Measurements from ENCODE around the gene GLIPR1L2.
"Not testable (repeated sequence)": the region's sequence is repeated elsewhere in the genome, so short reads cannot be mapped to it uniquely, and the experiment has no call there.

DNA sequence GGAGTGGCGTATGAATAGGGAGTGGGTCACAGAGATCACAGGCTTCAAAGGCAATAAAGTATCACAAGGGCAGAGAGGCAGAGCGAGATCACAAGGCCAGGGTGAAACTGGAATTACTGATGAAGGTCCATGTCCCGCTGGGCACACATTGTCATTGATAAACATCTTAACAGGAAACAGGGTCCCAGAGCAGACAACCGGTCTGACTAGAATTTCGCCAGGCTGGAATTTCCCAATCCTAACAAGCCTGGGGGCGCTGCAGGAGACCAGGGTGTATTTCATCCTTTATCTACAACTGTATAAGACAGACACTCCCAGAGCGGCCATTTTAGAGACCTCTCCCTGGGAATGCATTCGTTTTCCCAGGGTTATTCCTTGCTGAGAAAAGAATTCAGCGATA, 67.0 kb downstream of the GLIPR1L2 start:
- TF ChIP-seq EZH2phosphoT487 (IDR thresholded peaks at IDR 0.05; ENCODE audit: unreplicated experiment); POLR2AphosphoS5 (IDR thresholded peaks at IDR 0.05; ENCODE audit: low read depth); EZH2 (IDR thresholded peaks at IDR 0.05; ENCODE audit: low read depth, unreplicated experiment): not testable (repeated sequence)
- TF ChIP-seq, protein P1, sequence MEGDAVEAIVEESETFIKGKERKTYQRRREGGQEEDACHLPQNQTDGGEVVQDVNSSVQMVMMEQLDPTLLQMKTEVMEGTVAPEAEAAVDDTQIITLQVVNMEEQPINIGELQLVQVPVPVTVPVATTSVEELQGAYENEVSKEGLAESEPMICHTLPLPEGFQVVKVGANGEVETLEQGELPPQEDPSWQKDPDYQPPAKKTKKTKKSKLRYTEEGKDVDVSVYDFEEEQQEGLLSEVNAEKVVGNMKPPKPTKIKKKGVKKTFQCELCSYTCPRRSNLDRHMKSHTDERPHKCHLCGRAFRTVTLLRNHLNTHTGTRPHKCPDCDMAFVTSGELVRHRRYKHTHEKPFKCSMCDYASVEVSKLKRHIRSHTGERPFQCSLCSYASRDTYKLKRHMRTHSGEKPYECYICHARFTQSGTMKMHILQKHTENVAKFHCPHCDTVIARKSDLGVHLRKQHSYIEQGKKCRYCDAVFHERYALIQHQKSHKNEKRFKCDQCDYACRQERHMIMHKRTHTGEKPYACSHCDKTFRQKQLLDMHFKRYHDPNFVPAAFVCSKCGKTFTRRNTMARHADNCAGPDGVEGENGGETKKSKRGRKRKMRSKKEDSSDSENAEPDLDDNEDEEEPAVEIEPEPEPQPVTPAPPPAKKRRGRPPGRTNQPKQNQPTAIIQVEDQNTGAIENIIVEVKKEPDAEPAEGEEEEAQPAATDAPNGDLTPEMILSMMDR (conservative IDR thresholded peaks at IDR 0.05; ENCODE audit: low read depth in 2 of 2): 0 out of 4 replicates have a peak, but pooled peaks of 1 of the 2 experiments have one; percentile 9
- TF ChIP-seq, protein P2, sequence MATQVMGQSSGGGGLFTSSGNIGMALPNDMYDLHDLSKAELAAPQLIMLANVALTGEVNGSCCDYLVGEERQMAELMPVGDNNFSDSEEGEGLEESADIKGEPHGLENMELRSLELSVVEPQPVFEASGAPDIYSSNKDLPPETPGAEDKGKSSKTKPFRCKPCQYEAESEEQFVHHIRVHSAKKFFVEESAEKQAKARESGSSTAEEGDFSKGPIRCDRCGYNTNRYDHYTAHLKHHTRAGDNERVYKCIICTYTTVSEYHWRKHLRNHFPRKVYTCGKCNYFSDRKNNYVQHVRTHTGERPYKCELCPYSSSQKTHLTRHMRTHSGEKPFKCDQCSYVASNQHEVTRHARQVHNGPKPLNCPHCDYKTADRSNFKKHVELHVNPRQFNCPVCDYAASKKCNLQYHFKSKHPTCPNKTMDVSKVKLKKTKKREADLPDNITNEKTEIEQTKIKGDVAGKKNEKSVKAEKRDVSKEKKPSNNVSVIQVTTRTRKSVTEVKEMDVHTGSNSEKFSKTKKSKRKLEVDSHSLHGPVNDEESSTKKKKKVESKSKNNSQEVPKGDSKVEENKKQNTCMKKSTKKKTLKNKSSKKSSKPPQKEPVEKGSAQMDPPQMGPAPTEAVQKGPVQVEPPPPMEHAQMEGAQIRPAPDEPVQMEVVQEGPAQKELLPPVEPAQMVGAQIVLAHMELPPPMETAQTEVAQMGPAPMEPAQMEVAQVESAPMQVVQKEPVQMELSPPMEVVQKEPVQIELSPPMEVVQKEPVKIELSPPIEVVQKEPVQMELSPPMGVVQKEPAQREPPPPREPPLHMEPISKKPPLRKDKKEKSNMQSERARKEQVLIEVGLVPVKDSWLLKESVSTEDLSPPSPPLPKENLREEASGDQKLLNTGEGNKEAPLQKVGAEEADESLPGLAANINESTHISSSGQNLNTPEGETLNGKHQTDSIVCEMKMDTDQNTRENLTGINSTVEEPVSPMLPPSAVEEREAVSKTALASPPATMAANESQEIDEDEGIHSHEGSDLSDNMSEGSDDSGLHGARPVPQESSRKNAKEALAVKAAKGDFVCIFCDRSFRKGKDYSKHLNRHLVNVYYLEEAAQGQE (IDR thresholded peaks at IDR 0.05; ENCODE audit: unreplicated experiment): not testable (repeated sequence)
- TF ChIP-seq, protein P3, sequence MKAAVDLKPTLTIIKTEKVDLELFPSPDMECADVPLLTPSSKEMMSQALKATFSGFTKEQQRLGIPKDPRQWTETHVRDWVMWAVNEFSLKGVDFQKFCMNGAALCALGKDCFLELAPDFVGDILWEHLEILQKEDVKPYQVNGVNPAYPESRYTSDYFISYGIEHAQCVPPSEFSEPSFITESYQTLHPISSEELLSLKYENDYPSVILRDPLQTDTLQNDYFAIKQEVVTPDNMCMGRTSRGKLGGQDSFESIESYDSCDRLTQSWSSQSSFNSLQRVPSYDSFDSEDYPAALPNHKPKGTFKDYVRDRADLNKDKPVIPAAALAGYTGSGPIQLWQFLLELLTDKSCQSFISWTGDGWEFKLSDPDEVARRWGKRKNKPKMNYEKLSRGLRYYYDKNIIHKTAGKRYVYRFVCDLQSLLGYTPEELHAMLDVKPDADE (IDR thresholded peaks at IDR 0.05): not testable (repeated sequence)

All from GM23338 (cell line).